HEK293 (cell line): Measurements from ENCODE around the gene PI4KB.

Experiments
- FEZF1 ChIP-seq: fragments of 450-650 bp; formaldehyde crosslinking; IDR thresholded peaks from 2 replicates; pipeline ENCODE4 v1.5.1; 2016; ENCODE audit warnings: missing biosample characterization, missing genetic modification characterization
- GLI2 ChIP-seq: fragments of 450-650 bp; formaldehyde crosslinking; IDR thresholded peaks from 2 replicates; pipeline ENCODE4; 2017; ENCODE audit warnings: missing biosample characterization, missing genetic modification characterization, low read depth, borderline replicate concordance
- IKZF3 ChIP-seq: fragments of 450-650 bp; IDR thresholded peaks from 2 replicates; pipeline ENCODE4 v1.5.0; 2018; ENCODE audit warnings: missing biosample characterization, mild to moderate bottlenecking, missing genetic modification characterization, moderate library complexity
- KLF10 ChIP-seq: fragments of 450-650 bp; IDR thresholded peaks from 2 replicates; pipeline ENCODE4 v1.5.1; 2018; ENCODE audit warnings: missing biosample characterization, mild to moderate bottlenecking, missing genetic modification characterization
- KLF7 ChIP-seq: fragments of 450-650 bp; formaldehyde crosslinking; IDR thresholded peaks from 2 replicates; pipeline ENCODE4 v1.5.1; 2016; ENCODE audit warnings: missing biosample characterization, missing genetic modification characterization, borderline replicate concordance
- KLF8 ChIP-seq: fragments of 450-650 bp; formaldehyde crosslinking; IDR thresholded peaks from 2 replicates; pipeline ENCODE4 v1.5.1; 2016; ENCODE audit warnings: missing biosample characterization, missing genetic modification characterization
- KLF9 ChIP-seq: fragments of 450-650 bp; formaldehyde crosslinking; IDR thresholded peaks from 2 replicates; pipeline ENCODE4 v1.5.1; 2016; ENCODE audit warnings: missing biosample characterization, missing genetic modification characterization, low read depth
- OSR2 ChIP-seq: fragments of 450-650 bp; formaldehyde crosslinking; IDR thresholded peaks from 2 replicates; pipeline ENCODE4 v1.5.1; 2016; ENCODE audit warnings: missing biosample characterization, missing genetic modification characterization
- PRDM10 ChIP-seq: fragments of 450-650 bp; formaldehyde crosslinking; IDR thresholded peaks from 2 replicates; pipeline ENCODE4 v1.5.1; 2016; ENCODE audit warnings: missing biosample characterization, missing genetic modification characterization
- RBAK ChIP-seq: fragments of 450-650 bp; formaldehyde crosslinking; IDR thresholded peaks from 2 replicates; pipeline ENCODE4 v1.5.1; 2016; ENCODE audit warnings: missing biosample characterization, missing genetic modification characterization
- SCRT2 ChIP-seq: fragments of 450-650 bp; formaldehyde crosslinking; IDR thresholded peaks from 2 replicates; pipeline ENCODE4 v1.5.1; 2016; ENCODE audit warnings: missing biosample characterization, missing genetic modification characterization
- SP2 ChIP-seq: fragments of 450-650 bp; formaldehyde crosslinking; IDR thresholded peaks from 2 replicates; pipeline ENCODE4 v1.5.1; 2016; ENCODE audit warnings: missing biosample characterization, missing genetic modification characterization
- TRIM28 ChIP-seq: IDR thresholded peaks from 2 replicates; pipeline ENCODE4 v1.6.1; 2011; ENCODE audit warnings: low read length, control low read depth, borderline replicate concordance
- ZBTB48 ChIP-seq: fragments of 450-650 bp; formaldehyde crosslinking; IDR thresholded peaks from 2 replicates; pipeline ENCODE4 v1.5.1; 2016; ENCODE audit warnings: missing biosample characterization, missing genetic modification characterization
- ZEB2 ChIP-seq: fragments of 450-650 bp; formaldehyde crosslinking; IDR thresholded peaks from 2 replicates; pipeline ENCODE4 v1.5.1; 2016; ENCODE audit warnings: missing biosample characterization, missing genetic modification characterization
- ZNF175 ChIP-seq: fragments of 450-650 bp; formaldehyde crosslinking; IDR thresholded peaks from 2 replicates; pipeline ENCODE4 v1.5.1; 2016; ENCODE audit warnings: missing biosample characterization, missing genetic modification characterization
- ZNF214 ChIP-seq: fragments of 450-650 bp; formaldehyde crosslinking; IDR thresholded peaks from 2 replicates; pipeline ENCODE4 v1.5.1; 2017; ENCODE audit warnings: missing biosample characterization, mild to moderate bottlenecking, missing genetic modification characterization, borderline replicate concordance
- ZNF239 ChIP-seq: fragments of 450-650 bp; formaldehyde crosslinking; IDR thresholded peaks from 2 replicates; pipeline ENCODE4 v1.5.1; 2016; ENCODE audit warnings: missing biosample characterization, missing genetic modification characterization
- ZNF324 ChIP-seq: fragments of 450-650 bp; formaldehyde crosslinking; IDR thresholded peaks from 2 replicates; pipeline ENCODE4 v1.5.1; 2016; ENCODE audit warnings: missing biosample characterization, missing genetic modification characterization
- ZNF341 ChIP-seq: fragments of 450-650 bp; formaldehyde crosslinking; IDR thresholded peaks from 2 replicates; pipeline ENCODE4; 2016; ENCODE audit warnings: low read depth, missing biosample characterization, missing genetic modification characterization
- ZNF362 ChIP-seq: fragments of 450-650 bp; formaldehyde crosslinking; IDR thresholded peaks from 2 replicates; pipeline ENCODE4 v1.5.1; 2016; ENCODE audit warnings: missing biosample characterization, missing genetic modification characterization
- ZNF426 ChIP-seq: fragments of 450-650 bp; formaldehyde crosslinking; IDR thresholded peaks from 2 replicates; pipeline ENCODE4 v1.5.1; 2017; ENCODE audit warnings: missing biosample characterization, missing genetic modification characterization, mild to moderate bottlenecking, inconsistent platforms, moderate library complexity
- ZNF501 ChIP-seq: fragments of 450-650 bp; formaldehyde crosslinking; IDR thresholded peaks from 2 replicates; pipeline ENCODE4 v1.5.1; 2016; ENCODE audit warnings: missing biosample characterization, missing genetic modification characterization
- ZNF548 ChIP-seq: fragments of 450-650 bp; formaldehyde crosslinking; IDR thresholded peaks from 2 replicates; pipeline ENCODE4 v1.5.1; 2016; ENCODE audit warnings: missing biosample characterization, missing genetic modification characterization
- ZNF639 ChIP-seq: fragments of 450-650 bp; formaldehyde crosslinking; IDR thresholded peaks from 2 replicates; pipeline ENCODE4 v1.5.1; 2016; ENCODE audit warnings: missing biosample characterization, missing genetic modification characterization
- ZNF658 ChIP-seq: fragments of 450-650 bp; formaldehyde crosslinking; IDR thresholded peaks from 2 replicates; pipeline ENCODE4; 2016; ENCODE audit warnings: missing biosample characterization, missing genetic modification characterization
- ZNF768 ChIP-seq: fragments of 450-650 bp; formaldehyde crosslinking; IDR thresholded peaks from 2 replicates; pipeline ENCODE4 v1.5.1; 2018; ENCODE audit warnings: missing biosample characterization, mild to moderate bottlenecking, missing genetic modification characterization
- ZNF791 ChIP-seq: fragments of 450-650 bp; formaldehyde crosslinking; IDR thresholded peaks from 2 replicates; pipeline ENCODE4 v1.5.1; 2016; ENCODE audit warnings: missing biosample characterization, missing genetic modification characterization
- ZXDB ChIP-seq: fragments of 450-650 bp; formaldehyde crosslinking; IDR thresholded peaks from 2 replicates; pipeline ENCODE4 v1.5.1; 2016; ENCODE audit warnings: missing biosample characterization, missing genetic modification characterization
- TF ChIP-seq, protein P1 (sequence below): fragments of 450-650 bp; formaldehyde crosslinking; IDR thresholded peaks from 2 replicates; pipeline ENCODE4 v1.5.1; 2016; ENCODE audit warnings: missing biosample characterization, missing genetic modification characterization
- TF ChIP-seq, protein P2 (sequence below): fragments of 450-650 bp; formaldehyde crosslinking; IDR thresholded peaks from 2 replicates; pipeline ENCODE4 v1.5.1; 2016; ENCODE audit warnings: missing biosample characterization, missing genetic modification characterization, borderline replicate concordance

Gene PI4KB

GRCh38 chr1:151281969-151282882 lies 45.0 kb downstream of the PI4KB start, which contains the start of gene ZNF687 (continued):
- no peak for TF ChIP-seq ZNF239 (tag by site-specific recombination)
- TF ChIP-seq ZNF548 (tag by site-specific recombination) = no peak
- TF ChIP-seq ZNF658 (tag by site-specific recombination) = no peak
- TF ChIP-seq, protein P1, sequence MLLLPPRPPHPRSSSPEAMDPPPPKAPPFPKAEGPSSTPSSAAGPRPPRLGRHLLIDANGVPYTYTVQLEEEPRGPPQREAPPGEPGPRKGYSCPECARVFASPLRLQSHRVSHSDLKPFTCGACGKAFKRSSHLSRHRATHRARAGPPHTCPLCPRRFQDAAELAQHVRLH (tag by site-specific recombination) = 0 out of 2 replicates have a peak, but pooled peaks have one; percentile 68
- TF ChIP-seq ZNF768 = no peak
- peak; percentile 50; the same call in 1 of the 2 replicates for TF ChIP-seq ZNF639
- peak; percentile 82 for TF ChIP-seq ZNF324 (tag by site-specific recombination)
- TF ChIP-seq, protein P2, sequence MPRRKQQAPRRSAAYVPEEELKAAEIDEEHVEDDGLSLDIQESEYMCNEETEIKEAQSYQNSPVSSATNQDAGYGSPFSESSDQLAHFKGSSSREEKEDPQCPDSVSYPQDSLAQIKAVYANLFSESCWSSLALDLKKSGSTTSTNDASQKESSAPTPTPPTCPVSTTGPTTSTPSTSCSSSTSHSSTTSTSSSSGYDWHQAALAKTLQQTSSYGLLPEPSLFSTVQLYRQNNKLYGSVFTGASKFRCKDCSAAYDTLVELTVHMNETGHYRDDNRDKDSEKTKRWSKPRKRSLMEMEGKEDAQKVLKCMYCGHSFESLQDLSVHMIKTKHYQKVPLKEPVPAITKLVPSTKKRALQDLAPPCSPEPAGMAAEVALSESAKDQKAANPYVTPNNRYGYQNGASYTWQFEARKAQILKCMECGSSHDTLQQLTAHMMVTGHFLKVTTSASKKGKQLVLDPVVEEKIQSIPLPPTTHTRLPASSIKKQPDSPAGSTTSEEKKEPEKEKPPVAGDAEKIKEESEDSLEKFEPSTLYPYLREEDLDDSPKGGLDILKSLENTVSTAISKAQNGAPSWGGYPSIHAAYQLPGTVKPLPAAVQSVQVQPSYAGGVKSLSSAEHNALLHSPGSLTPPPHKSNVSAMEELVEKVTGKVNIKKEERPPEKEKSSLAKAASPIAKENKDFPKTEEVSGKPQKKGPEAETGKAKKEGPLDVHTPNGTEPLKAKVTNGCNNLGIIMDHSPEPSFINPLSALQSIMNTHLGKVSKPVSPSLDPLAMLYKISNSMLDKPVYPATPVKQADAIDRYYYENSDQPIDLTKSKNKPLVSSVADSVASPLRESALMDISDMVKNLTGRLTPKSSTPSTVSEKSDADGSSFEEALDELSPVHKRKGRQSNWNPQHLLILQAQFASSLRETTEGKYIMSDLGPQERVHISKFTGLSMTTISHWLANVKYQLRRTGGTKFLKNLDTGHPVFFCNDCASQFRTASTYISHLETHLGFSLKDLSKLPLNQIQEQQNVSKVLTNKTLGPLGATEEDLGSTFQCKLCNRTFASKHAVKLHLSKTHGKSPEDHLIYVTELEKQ (tag by site-specific recombination) = no peak
- no peak for TF ChIP-seq TRIM28
- peak; percentile 93 for TF ChIP-seq PRDM10
- no peak for TF ChIP-seq ZNF175 (tag by site-specific recombination)
- TF ChIP-seq KLF9 (tag by site-specific recombination) = peak; percentile 80
- peak; percentile 99 for TF ChIP-seq SP2 (tag by site-specific recombination)
- TF ChIP-seq KLF7 (tag by site-specific recombination) = peak; percentile 74; the same call in 1 of the 2 replicates
- 0 out of 2 replicates have a peak, but pooled peaks have one; percentile 48 for TF ChIP-seq ZNF501 (tag by site-specific recombination)
- TF ChIP-seq OSR2 (tag by site-specific recombination) = no peak
- TF ChIP-seq FEZF1 = peak; percentile 42; the same call in 1 of the 2 replicates
- no peak for TF ChIP-seq ZNF426 (tag by site-specific recombination)
- TF ChIP-seq GLI2 (tag by site-specific recombination) = no peak
- no peak for TF ChIP-seq SCRT2 (tag by site-specific recombination)
- TF ChIP-seq ZNF341 (tag by site-specific recombination) = peak; percentile 100
- no peak for TF ChIP-seq RBAK (tag by site-specific recombination)
- peak; percentile 90 for TF ChIP-seq KLF8 (tag by site-specific recombination)
- TF ChIP-seq KLF10 (tag by site-specific recombination) = peak; percentile 52; the same call in 1 of the 2 replicates
- TF ChIP-seq ZNF362 (tag by site-specific recombination) = no peak
- no peak for TF ChIP-seq ZNF791 (tag by site-specific recombination)
- TF ChIP-seq ZNF214 (tag by site-specific recombination) = no peak
- TF ChIP-seq ZBTB48 (tag by site-specific recombination) = no peak
- peak; percentile 46; the same call in 1 of the 2 replicates for TF ChIP-seq IKZF3
- TF ChIP-seq ZXDB (tag by site-specific recombination) = peak; percentile 87
- peak; percentile 67 for TF ChIP-seq ZEB2 (tag by site-specific recombination)
